Umbilical cord (tissue), 2 donors: Measurements from ENCODE around the gene MRPL40. TPM values are rescaled to one million over a fixed set of nuclear protein-coding genes. Genes with fewer than 3 reads are reported as not detected.
"Not testable (repeated sequence)": the region's sequence is repeated elsewhere in the genome, so short reads cannot be mapped to it uniquely, and the experiment has no call there.

Experiments
- DNase-seq: peaks from one replicate; pipeline ENCODE4 v3.0.0-alpha.2; 2015; ENCODE audit warnings: low spot score
- total RNA-seq: library from RNA; depleted of rRNA; stranded (reverse); fragments of >200 nt; gene quantifications from one replicate; pipeline ENCODE4 v1.2.3, GENCODE V29; 2014; ENCODE audit warnings: low replicate concordance; ENCODE audit not compliant: insufficient read depth

MRPL40 gene
- total RNA-seq, 1 donor from 2014 or later: 32.7 TPM

GRCh38 chr22:19406846-19407245, 25.5 kb upstream of the MRPL40 start:
- no peak for DNase-seq

- no peak for DNase-seq
Observed at GRCh38 chr22:19407649-19408606, 24.4 kb upstream of the MRPL40 start.

GRCh38 chr22:19410941-19411689, 21.2 kb upstream of the MRPL40 start:
- no peak for DNase-seq

- DNase-seq: no peak
Observed at GRCh38 chr22:19411690-19412045, 20.7 kb upstream of the MRPL40 start.

- no peak for DNase-seq
Observed at GRCh38 chr22:19412478-19412877, 19.9 kb upstream of the MRPL40 start.

- no peak for DNase-seq
Observed at GRCh38 chr22:19412923-19413322, 19.4 kb upstream of the MRPL40 start.

GRCh38 chr22:19419086-19419463, 13.3 kb upstream of the MRPL40 start:
- no peak for DNase-seq

- no peak for DNase-seq
Observed at GRCh38 chr22:19419464-19420178, 12.7 kb upstream of the MRPL40 start.

- DNase-seq: no peak
Observed at GRCh38 chr22:19420321-19420720, 12.0 kb upstream of the MRPL40 start.

GRCh38 chr22:19422440-19423301, 9.7 kb upstream of the MRPL40 start:
- DNase-seq: no peak

- no peak for DNase-seq
Observed at GRCh38 chr22:19424186-19424500, 8.2 kb upstream of the MRPL40 start.

- peak; percentile 47 for DNase-seq
Observed at GRCh38 chr22:19429950-19430889, 2.1 kb upstream of the MRPL40 start.

- peak; percentile 18 for DNase-seq
Observed at GRCh38 chr22:19430890-19431541, 1.3 kb upstream of the MRPL40 start.

- DNase-seq: peak; percentile 78
Observed at GRCh38 chr22:19431649-19432132, 654 bp upstream of the MRPL40 start, which contains the start of gene HIRA. Gene HIRA, minus strand, starts transcription at chr22:19431733. Its CDS starts 257 bp downstream, at chr22:19431476.

- DNase-seq: no peak
Observed at GRCh38 chr22:19434401-19434800, 2.1 kb downstream of the MRPL40 start.

- DNase-seq: no peak
Observed at GRCh38 chr22:19434829-19435580, 2.7 kb downstream of the MRPL40 start.

GRCh38 chr22:19436444-19437161, 4.3 kb downstream of the MRPL40 start:
- not testable (repeated sequence) for DNase-seq

- DNase-seq: no peak
Observed at GRCh38 chr22:19438298-19438697, 6.0 kb downstream of the MRPL40 start.
